Measurements from ENCODE around the gene TRAF3IP3.
A peak's percentile ranks its signal among the peaks of the same experiment; 100 is the strongest.

The TRAF3IP3 gene

GRCh38 chr1:209800984-209801834 lies 45.4 kb downstream of the TRAF3IP3 start:
- peak overlapping the region; percentile 95 for H3K4me3 ChIP-seq (ENCODE audit: low read length)
- peak; percentile 24 for DNase-seq (ENCODE audit: low read depth)
- TF ChIP-seq CTCF (IDR thresholded peaks at IDR 0.05; ENCODE audit: insufficient read depth, low read depth, low read length, missing control alignments) = no peak

GRCh38 chr1:209802117-209802779 lies 46.4 kb downstream of the TRAF3IP3 start:
- peak overlapping the region; percentile 95 for H3K4me3 ChIP-seq (ENCODE audit: low read length)
- DNase-seq (ENCODE audit: low read depth) = peak; percentile 57
- no peak for TF ChIP-seq CTCF (IDR thresholded peaks at IDR 0.05; ENCODE audit: insufficient read depth, low read depth, low read length, missing control alignments)

- TF ChIP-seq CTCF (IDR thresholded peaks at IDR 0.05; ENCODE audit: insufficient read depth, low read depth, low read length, missing control alignments) = no peak
- peak; percentile 46 for DNase-seq (ENCODE audit: low read depth)
- peak overlapping the region; percentile 95 for H3K4me3 ChIP-seq (ENCODE audit: low read length)
These were observed 46.9 kb downstream of the TRAF3IP3 start for GRCh38 chr1:209802780-209803152.

- H3K4me3 ChIP-seq (ENCODE audit: low read length) = peak overlapping the region; percentile 95
- peak; percentile 44 for DNase-seq (ENCODE audit: low read depth)
- no peak for TF ChIP-seq CTCF (IDR thresholded peaks at IDR 0.05; ENCODE audit: insufficient read depth, low read depth, low read length, missing control alignments)
These were observed 47.7 kb downstream of the TRAF3IP3 start for GRCh38 chr1:209803568-209803967.

DNA sequence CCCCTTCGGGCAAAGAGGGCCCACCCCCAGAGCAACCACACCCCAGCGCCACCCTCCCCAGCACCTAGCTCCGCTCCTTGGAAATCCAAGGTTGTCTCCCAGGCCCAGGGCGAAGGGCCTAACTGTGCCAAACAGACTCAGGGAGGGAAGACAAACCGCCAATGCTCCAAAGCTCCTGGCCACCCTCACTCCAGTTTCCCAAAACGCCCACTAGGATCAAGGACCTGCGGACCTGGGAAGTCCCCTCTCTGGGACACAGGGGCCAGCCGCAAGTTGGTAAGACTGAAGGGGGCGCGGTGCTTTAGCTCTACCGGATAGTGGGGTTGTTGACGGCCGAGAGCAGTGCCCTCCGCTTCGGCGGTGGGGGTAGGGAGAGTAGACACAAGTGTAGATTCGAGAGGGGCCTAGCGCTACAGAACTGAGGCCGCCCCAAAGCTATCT lies 49.5 kb downstream of the TRAF3IP3 start:
- DNase-seq (ENCODE audit: low read depth) = no peak
- TF ChIP-seq CTCF (IDR thresholded peaks at IDR 0.05; ENCODE audit: insufficient read depth, low read depth, low read length, missing control alignments) = peak; percentile 15
- H3K4me3 ChIP-seq (ENCODE audit: low read length) = peak overlapping the region; percentile 95

DNA sequence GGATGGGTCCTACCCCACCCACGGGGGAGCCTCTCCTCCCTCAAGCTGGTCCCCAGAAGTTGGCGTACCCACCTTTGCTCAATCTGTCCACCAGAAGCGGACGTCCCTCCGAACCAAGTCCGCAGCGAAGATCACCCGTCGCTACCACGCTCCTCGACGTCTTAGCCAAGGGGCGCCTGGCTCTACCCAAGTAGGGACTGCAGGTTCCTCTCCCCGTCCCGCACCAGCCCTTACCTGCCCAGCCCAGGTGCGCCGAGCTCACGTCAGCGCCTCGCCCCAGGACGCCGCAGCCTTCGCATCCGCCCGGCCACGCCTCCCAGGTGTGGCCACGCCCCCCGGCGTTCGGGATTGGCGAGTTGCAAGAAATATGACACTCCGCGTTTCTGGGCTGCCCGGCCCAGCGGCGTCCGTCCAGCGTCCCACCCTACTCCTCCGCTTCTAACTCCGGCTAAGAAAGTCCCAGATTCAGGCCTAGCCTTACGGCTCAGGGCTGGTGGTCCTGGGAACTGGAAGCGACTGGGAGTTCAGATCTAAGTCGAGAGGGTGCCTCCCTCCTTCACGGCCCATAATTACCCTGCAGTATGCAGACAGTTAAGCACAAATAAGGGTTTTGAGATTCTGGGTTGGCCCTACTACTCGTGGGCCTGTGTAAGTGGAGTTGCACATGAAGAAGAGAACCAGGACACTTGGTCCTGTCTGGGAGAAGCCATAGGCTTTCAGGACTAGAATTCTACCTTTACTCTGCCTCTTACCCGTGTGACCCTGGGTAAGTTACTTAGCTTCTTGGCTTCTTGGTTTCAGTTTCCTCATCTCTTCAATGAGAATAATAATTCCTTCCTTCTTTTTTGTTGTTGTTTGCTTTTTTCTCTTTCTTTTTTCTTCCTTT lies 50.3 kb downstream of the TRAF3IP3 start, which contains the start of gene IRF6:
TSS of gene IRF6 (minus strand) at position 268 of the 886 bp plus-strand sequence. CDS start 4,729 bp downstream, outside the sequence.
- peak; percentile 99 for DNase-seq (ENCODE audit: low read depth)
- H3K4me3 ChIP-seq (ENCODE audit: low read length) = peak within 1 kb of the TSS; percentile 95
- TF ChIP-seq CTCF (IDR thresholded peaks at IDR 0.05; ENCODE audit: insufficient read depth, low read depth, low read length, missing control alignments) = no peak

Data from epithelial cell of esophagus (primary cell).